Stimulated activated CD4-positive, alpha-beta T cell treated with anti-CD3 and anti-CD28 coated beads, Interleukin-4, amount 100 ng/mL, for 4 hours (primary cell): ENCODE data around the gene NBEA.
"Not testable (repeated sequence)": the region's sequence is repeated elsewhere in the genome, so short reads cannot be mapped to it uniquely, and the experiment has no call there.

Source experiments
- DNase-seq, 2 experiments: peaks; one replicate each; pipeline ENCODE4 v3.0.0-alpha.2; 2020

The NBEA gene, protein sequence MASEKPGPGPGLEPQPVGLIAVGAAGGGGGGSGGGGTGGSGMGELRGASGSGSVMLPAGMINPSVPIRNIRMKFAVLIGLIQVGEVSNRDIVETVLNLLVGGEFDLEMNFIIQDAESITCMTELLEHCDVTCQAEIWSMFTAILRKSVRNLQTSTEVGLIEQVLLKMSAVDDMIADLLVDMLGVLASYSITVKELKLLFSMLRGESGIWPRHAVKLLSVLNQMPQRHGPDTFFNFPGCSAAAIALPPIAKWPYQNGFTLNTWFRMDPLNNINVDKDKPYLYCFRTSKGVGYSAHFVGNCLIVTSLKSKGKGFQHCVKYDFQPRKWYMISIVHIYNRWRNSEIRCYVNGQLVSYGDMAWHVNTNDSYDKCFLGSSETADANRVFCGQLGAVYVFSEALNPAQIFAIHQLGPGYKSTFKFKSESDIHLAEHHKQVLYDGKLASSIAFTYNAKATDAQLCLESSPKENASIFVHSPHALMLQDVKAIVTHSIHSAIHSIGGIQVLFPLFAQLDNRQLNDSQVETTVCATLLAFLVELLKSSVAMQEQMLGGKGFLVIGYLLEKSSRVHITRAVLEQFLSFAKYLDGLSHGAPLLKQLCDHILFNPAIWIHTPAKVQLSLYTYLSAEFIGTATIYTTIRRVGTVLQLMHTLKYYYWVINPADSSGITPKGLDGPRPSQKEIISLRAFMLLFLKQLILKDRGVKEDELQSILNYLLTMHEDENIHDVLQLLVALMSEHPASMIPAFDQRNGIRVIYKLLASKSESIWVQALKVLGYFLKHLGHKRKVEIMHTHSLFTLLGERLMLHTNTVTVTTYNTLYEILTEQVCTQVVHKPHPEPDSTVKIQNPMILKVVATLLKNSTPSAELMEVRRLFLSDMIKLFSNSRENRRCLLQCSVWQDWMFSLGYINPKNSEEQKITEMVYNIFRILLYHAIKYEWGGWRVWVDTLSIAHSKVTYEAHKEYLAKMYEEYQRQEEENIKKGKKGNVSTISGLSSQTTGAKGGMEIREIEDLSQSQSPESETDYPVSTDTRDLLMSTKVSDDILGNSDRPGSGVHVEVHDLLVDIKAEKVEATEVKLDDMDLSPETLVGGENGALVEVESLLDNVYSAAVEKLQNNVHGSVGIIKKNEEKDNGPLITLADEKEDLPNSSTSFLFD (N-terminal part only)

DNA sequence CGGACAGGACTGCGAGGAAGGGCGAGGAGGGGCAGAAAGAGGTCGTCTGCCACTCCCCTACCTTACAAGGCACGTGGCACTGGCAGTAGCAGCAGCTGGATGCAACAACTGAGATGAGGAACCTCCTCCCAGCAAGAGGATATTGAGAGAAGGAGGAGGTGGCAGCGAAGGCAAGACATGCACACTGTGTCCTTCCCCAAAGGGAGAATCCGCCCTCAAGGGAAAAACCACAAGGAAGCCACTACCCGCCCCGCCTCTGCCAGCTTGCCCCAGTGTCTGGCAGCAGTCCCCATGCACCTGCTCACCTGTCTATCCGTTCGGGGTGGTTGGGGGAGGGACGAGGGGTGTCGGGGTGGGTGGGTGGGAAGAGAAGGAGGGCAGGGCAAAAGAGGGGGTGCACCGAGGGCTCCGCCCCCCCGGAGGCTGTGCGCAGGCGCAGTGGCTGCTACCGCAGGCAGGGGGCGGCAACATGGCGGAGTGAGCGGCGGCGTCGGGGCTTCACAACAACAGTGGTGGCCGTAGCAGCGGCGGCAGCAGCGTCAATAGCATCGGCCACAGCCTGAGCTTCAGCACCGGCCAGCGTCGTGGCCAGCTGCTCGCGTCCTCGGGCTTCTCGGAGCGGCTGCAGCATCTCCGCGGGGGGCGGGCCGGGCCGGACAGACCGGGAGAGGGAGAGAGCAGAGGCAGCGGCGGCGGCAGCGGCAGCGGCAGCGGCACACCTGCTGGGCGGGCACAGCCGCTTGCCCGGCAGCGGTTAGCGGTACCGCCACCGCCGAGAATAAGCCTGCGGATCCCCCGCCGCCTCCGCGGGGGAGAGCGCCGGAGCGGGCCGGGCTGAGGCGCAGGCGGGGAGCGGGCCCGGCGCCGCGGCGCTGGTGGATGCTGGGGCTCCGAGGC lies at the start of gene NBEA:
TSS of gene NBEA (plus strand) at position 436 of the 897 bp plus-strand sequence. CDS start 551 bp downstream, outside the sequence.
- peak; percentile 78 to 79 for DNase-seq

DNA sequence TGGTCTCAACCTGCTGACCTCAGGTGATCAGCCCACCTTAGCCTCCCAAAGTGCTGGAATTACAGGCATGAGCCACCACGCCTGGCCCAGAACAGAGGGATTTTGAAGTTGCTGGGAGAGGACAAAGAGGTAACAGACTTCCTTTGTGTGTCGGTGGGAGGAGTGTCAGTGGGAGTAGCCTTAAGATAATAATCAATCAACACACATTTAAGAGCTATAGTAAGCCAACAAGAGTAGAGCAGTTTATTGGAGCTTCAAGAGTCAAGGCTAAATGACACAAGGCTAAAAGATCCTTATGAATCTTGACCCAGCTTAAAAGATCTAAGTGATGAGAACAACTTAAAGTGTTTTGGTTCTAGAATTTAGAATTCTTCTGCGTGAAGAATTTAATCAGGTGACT lies 47.3 kb upstream of the NBEA start:
- DNase-seq = no peak

GRCh38 chr13:34897220-34897619 lies 44.9 kb upstream of the NBEA start:
- no peak for DNase-seq

DNA sequence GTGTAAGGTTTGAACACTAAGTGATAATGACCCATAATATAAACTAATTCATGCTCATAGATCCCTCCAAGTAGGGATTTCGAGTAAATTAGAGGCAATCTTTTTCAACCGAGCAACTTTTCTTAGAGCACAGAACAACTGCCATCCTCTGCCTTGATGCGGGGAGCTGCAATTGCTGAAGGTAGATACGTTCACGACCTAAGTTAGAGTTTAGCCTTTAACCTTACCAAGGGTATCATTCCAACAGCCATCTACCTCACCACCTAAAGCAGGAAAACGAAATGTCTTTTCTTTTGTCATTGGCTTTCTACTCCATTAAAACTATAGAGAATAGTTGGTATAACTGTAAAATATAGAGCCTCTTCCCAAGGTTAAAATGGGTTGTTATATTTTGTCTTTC lies 42.2 kb upstream of the NBEA start:
- no peak for DNase-seq

GRCh38 chr13:34900288-34900739 lies 41.8 kb upstream of the NBEA start:
- no peak for DNase-seq

GRCh38 chr13:34901572-34901971 lies 40.5 kb upstream of the NBEA start:
- DNase-seq = no peak

DNA sequence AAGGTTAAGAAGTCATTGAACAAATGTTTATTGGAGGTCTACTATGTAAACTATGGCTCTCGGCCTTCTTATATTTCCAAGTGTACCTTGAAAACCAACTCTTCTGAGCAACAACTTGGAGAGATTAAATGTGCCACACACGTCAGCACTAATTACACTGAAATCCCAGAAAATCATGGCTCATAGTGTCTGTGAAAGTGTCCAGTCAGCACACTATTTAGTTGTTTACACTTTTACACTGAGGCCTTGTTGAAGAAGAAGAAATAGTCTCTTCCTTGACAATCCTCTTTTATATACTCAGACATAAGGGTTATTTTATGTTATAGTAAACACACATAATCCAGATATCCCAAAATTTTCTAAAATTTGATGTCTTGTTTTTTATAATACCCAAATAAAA lies 30.9 kb upstream of the NBEA start:
- DNase-seq = no peak

DNA sequence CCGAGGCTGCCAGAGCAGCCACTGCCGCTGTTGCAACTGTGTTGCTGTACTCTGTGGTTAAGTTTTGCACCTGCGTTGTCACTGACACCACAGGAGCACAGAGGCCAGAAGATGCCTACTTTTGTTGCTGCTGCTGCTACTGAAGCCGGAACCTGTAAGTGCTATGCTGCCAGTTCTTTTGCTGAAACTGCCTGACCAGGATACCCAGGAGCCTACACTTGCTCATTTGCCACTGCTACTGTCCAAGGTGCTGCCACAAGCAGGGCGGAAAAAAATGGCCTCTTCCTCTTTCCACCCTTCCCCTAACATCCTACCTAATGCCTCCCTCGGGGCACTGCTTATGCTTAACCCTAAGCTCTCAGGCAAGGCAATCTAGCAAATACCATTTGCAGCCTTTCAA lies 29.0 kb upstream of the NBEA start:
- DNase-seq = no peak

DNA sequence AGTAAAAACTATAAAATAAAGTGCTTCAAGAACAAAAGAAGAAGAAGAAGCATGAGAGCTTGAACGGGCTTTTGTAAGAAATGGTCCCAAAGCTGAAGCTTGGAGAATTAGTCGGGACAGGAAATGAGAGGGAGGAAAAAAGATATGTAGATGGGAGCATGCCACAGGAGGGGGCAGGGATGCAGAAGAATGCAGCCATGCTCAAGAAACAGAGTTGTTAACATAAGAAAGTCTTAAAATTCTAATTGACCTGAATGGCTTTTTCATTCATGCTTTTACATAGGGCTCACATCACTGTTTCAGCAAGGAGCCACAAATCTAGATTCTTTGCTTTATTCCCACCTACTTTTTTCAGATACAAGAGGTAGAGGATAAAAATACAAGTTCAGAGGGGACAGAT lies 27.7 kb upstream of the NBEA start:
- no peak for DNase-seq

DNA sequence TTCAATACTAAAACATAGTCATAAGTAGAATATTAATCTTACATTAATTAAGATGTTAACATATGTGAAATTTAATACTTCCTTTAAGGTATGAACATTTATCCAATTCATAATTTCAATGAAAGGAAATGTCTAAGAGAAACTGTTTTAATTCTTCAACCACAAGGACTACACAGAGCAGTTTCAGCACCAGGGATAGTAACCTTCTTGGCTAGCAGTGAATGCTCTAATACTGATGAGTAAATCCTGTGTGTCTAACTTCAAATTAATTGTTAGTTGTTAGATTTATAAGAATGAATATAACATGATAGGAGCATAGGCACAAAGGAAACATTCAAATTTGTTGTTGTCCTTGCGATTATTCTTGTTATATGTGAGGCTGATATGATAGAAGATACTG lies 15.6 kb upstream of the NBEA start:
- no peak for DNase-seq

- not testable (repeated sequence) for DNase-seq
Measured at GRCh38 chr13:34928676-34929075, 13.4 kb upstream of the NBEA start.

DNA sequence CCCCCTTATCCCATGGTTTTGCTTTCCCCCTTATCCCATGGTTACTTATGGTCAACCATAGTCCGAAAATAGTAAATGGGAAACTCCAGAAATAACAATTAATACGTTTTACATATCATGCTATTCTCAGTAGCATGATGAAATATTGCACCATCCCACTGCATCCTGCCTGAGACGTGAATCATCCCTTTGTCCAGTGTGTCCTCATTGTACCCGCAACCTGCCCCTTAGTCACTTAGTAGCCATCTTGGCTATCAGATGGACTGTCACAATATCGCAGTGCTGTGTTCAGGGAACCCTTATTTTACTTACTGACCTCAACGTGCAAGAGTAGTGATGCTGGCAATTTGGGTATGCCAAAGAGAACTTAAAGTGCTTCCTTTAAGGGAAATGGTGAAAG lies 10.5 kb upstream of the NBEA start:
- DNase-seq = no peak

- no peak for DNase-seq
Measured at GRCh38 chr13:34933349-34933748, 8.7 kb upstream of the NBEA start.

GRCh38 chr13:34933786-34934185 lies 8.3 kb upstream of the NBEA start:
- DNase-seq = no peak

DNA sequence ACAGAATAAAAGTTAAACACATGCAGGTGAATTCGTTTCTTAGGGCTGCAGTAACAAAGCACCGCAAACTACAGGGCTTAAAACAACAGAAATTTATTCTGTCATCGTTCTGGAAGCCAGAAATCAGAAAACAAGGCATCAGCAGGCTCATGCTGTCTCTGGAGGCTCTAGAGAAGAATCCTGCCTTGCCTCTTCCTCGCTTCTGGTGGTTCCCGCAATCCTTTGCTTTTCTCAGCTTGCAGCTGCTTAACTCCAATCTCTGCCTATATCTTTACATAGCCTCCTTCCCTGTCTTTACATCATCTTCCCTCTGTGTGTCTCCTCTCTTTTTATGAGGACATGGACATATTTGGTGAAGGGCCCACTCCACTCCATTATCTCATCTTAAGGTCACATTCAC lies 6.2 kb upstream of the NBEA start:
- DNase-seq = no peak

- no peak for DNase-seq
Measured at GRCh38 chr13:34939771-34940170, 2.3 kb upstream of the NBEA start.

DNA sequence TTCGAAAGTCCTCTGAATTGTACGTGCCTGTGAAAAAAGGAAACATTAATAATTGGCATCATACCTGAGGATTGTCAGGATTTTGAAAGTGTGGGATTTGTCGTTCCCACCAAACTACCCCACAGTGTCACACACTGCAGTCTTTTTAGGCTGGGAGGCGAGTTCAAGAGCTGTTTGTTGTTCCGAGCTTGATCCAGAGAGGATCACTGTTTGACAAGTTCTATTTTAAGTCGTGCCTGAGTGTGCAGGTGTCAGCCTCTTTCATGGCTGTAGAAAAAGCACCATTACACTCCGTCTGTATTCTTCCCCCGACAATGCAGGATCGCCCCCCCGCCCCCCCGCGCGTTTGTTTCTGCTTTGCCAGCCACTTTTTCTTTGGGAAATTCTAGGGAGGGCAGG lies 635 bp upstream of the NBEA start:
- no peak for DNase-seq

DNA sequence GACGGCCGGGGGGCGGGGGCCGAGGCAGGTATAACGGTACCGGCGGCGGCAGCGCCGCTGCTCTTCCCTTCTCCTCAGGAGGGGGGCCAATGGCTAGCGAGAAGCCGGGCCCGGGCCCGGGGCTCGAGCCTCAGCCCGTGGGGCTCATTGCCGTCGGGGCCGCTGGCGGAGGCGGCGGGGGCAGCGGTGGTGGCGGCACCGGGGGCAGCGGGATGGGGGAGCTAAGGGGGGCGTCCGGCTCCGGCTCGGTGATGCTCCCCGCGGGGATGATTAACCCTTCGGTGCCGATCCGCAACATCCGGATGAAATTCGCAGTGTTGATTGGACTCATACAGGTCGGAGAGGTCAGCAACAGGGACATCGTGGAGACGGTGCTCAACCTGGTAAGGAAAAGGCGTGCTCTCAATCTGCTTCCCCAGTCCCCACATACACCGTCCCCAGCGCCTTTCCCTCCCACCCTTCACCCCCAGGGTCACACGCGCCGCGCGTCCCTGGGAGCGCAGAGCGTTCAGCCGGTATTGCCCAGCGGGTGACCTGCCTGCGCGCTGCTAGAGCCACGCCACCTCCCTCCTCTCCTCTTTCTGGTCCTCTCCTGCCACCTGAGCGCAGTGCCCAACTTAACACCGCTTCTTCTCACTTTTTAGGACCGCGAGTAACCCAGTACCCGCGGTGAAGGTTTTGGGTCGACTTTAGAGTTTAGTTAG lies 814 bp downstream of the NBEA start:
- no peak for DNase-seq

DNA sequence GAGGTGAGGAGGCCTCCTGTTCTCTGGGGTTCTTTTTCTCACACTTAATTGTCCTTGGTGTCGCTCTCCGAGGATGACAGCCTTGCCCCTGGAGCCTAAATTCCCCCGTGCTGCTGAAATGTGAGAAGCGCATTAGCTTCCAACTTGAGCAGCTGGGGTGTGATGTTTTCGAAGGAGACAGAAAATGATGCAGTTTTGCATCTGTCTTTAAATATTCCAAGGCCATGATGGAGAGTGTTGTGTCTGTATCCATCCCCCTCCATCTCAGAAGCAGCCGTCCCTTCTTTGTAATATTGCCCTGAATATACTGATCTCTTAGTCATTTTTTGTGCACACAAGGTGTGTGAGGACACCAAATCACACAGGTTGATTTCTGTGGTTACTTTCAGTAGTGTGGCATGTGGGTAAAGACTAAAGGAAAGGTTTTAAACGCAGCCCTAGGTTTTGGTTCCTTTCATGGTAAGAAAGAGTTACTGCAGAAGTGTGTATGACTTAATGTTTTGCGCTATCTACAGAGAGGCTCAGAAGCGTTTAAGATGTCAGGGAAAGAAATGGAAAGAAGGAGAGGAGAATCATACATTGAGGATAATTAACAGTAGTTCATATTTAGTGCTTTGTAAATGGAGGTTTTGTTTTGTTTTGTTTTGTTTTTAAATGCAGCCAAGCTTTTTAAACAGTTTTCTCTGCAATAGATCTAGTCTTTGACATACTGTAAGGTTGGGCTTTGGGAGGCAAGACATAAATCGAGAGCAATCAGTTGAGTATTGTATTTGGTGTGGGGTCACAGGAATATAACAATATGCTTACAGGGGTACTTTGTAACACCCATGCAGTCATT lies 1.6 kb downstream of the NBEA start:
- no peak for DNase-seq

DNA sequence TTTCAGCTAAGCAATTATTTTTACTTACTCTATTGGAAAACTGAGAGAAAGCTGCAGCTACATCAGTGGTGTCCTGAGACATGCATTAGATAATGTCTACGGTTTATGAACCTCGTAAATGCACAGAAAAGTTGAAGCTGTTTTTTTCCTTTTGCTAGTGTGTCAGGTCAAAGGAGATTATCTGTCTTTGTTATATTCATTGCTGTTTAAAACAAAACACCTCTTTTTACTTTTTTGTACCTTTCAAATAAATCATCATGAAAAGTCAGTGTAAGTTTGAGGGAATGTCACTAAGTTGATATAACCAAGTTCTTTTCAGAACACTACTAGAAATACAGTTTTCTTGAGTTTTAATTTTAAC lies 2.2 kb downstream of the NBEA start:
- DNase-seq = no peak

GRCh38 chr13:34944751-34945150 lies 2.7 kb downstream of the NBEA start:
- no peak for DNase-seq
